ENCODE results near the gene CSMD2. TPM values are rescaled to one million over a fixed set of nuclear protein-coding genes. Genes with fewer than 3 reads are reported as not detected.

CSMD2 gene
- total RNA-seq, 4 donors from 2014 or later, result 0.60 to 2.5 (median 1.2) TPM

- TF ChIP-seq EP300 (IDR thresholded peaks at IDR 0.05) (no peak), POLR2A (IDR thresholded peaks at IDR 0.05) (no peak)
- TF ChIP-seq, protein P1, sequence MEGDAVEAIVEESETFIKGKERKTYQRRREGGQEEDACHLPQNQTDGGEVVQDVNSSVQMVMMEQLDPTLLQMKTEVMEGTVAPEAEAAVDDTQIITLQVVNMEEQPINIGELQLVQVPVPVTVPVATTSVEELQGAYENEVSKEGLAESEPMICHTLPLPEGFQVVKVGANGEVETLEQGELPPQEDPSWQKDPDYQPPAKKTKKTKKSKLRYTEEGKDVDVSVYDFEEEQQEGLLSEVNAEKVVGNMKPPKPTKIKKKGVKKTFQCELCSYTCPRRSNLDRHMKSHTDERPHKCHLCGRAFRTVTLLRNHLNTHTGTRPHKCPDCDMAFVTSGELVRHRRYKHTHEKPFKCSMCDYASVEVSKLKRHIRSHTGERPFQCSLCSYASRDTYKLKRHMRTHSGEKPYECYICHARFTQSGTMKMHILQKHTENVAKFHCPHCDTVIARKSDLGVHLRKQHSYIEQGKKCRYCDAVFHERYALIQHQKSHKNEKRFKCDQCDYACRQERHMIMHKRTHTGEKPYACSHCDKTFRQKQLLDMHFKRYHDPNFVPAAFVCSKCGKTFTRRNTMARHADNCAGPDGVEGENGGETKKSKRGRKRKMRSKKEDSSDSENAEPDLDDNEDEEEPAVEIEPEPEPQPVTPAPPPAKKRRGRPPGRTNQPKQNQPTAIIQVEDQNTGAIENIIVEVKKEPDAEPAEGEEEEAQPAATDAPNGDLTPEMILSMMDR (IDR thresholded peaks at IDR 0.05), result no peak
- no peaks in the 10 kb centered on the region for H3K9me3 ChIP-seq
- 94 to 96% methylated on average over 5 of the region's 5 CpGs for WGBS, 2 donors
- H3K4me1 ChIP-seq, result peaks cover 0 to 8% (median 0%) of the 10 kb centered on the region in 4 donors
- no peak overlapping the region for H3K4me3 ChIP-seq
- H3K27ac ChIP-seq, result no peak overlapping the region
- H3K36me3 ChIP-seq, result no peaks in the 10 kb centered on the region
- H3K27me3 ChIP-seq, result no peaks in the 10 kb centered on the region
- DNase-seq (ENCODE audit: low spot score in 2 of 2), result no peak
These were observed 530.9 kb downstream of the CSMD2 start for GRCh38 chr1:33634143-33634542.

DNA sequence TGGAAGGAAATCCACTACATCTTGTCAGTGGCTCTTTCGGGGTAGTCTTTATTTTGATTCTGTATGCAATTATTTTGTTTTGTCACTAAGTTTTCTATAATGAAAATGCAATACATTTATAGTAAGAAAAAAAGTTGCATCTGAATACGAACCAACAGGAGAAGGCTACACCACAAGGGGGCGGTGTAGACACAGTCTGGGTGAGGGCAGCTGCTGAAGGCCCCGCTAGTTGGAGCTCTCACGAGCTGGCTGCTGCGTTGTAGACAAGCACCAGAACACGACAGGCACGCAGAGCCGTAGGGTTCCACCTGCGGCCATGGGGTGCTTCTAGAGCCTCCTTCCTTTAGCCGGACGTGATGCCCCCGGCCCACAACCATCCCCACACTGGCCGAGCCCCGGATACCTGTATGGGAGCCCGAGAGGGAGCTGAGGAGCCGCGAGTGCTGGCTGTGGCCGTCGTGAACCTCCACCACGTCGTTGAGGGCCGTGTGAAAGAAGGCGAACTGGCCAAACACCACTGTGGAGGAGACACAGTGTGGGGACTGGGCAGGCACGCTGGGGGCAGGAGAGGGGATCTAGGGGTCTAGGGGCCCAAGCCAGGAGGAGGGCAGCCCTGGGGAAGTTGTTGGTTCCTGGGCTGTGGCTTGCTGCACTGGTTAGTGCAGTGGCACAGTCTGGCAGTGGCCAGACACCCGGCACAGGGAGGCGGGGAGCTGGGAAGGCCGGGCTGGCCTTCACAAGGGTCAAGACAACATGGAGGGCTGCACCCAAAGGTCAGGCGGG is 531.8 kb downstream of the CSMD2 start:
- TF ChIP-seq, protein P1 (IDR thresholded peaks at IDR 0.05), result peak; percentile 76 to 97 (median 92)
- no peak for TF ChIP-seq EP300 (IDR thresholded peaks at IDR 0.05)
- TF ChIP-seq POLR2A (IDR thresholded peaks at IDR 0.05), result no peak
- Histone ChIP-seq H3K27me3 (no peaks in the 10 kb centered on the region), H3K4me1 (peaks cover 0 to 8% (median 0%) of the 10 kb centered on the region in 4 donors), H3K9me3 (no peaks in the 10 kb centered on the region), H3K4me3 (no peak overlapping the region), H3K27ac (no peak overlapping the region), H3K36me3 (no peaks in the 10 kb centered on the region)
- WGBS, 2 donors, result 31% methylated on average over 19 to 29 of the region's 29 CpGs
- DNase-seq (ENCODE audit: low spot score in 2 of 2), result peak; percentile 86 to 97

GRCh38 chr1:33630686-33631085 is 534.3 kb downstream of the CSMD2 start:
- no peak overlapping the region for H3K27ac ChIP-seq

GRCh38 chr1:33626801-33627200 is 538.2 kb downstream of the CSMD2 start:
- Histone ChIP-seq H3K9me3 (no peaks in the 10 kb centered on the region), H3K4me1 (peaks cover 0 to 8% (median 0%) of the 10 kb centered on the region in 4 donors), H3K36me3 (no peaks in the 10 kb centered on the region), H3K27me3 (peaks cover 0 to 11% of the 10 kb centered on the region in 2 donors), H3K27ac (no peak overlapping the region), H3K4me3 (no peak overlapping the region)
- no peak for DNase-seq (ENCODE audit: low spot score in 2 of 2)
- 82 to 83% methylated on average over 4 of the region's 4 CpGs for WGBS, 2 donors
- no peak for TF ChIP-seq POLR2A (IDR thresholded peaks at IDR 0.05)
- TF ChIP-seq, protein P1 (IDR thresholded peaks at IDR 0.05), result no peak
- TF ChIP-seq EP300 (IDR thresholded peaks at IDR 0.05), result no peak

More at GRCh38 chr1:33630686-33631085, 534.3 kb downstream of the CSMD2 start:
- Histone ChIP-seq H3K4me1 (peaks cover 0 to 8% (median 0%) of the 10 kb centered on the region in 4 donors), H3K4me3 (no peak overlapping the region), H3K9me3 (no peaks in the 10 kb centered on the region), H3K36me3 (no peaks in the 10 kb centered on the region), H3K27me3 (peaks cover 0 to 11% of the 10 kb centered on the region in 2 donors)
- WGBS, 2 donors, result 29 to 32% methylated on average over 1 of the region's 1 CpG
- TF ChIP-seq, protein P1 (IDR thresholded peaks at IDR 0.05), result no peak
- TF ChIP-seq POLR2A (IDR thresholded peaks at IDR 0.05) (no peak), EP300 (IDR thresholded peaks at IDR 0.05) (no peak)
- no peak for DNase-seq (ENCODE audit: low spot score in 2 of 2)
